ENCODE measurements around the gene FILIP1L.

FILIP1L gene

GRCh38 chr3:99795573-99795972, 318.7 kb downstream of the FILIP1L start:
- DNase-seq (ENCODE audit: low spot score): no peak
- TF ChIP-seq CTCF (IDR thresholded peaks at IDR 0.05; ENCODE audit: borderline replicate concordance, control extremely low read depth, extremely low read depth, insufficient read depth, missing control alignments): no peak
- in situ Hi-C loops (cut with MboI; ENCODE audit: low sequenced_read_pairs, unreplicated experiment): no loop called here

- no peak for TF ChIP-seq CTCF (IDR thresholded peaks at IDR 0.05; ENCODE audit: borderline replicate concordance, control extremely low read depth, extremely low read depth, insufficient read depth, missing control alignments)
- in situ Hi-C loops (cut with MboI; ENCODE audit: low sequenced_read_pairs, unreplicated experiment): no loop called here
- DNase-seq (ENCODE audit: low spot score): no peak
Measured at GRCh38 chr3:99794485-99794884, 319.8 kb downstream of the FILIP1L start.

- DNase-seq (ENCODE audit: low spot score): peak; percentile 33
- TF ChIP-seq CTCF (IDR thresholded peaks at IDR 0.05; ENCODE audit: borderline replicate concordance, control extremely low read depth, extremely low read depth, insufficient read depth, missing control alignments): peak; percentile 30
- in situ Hi-C loops (cut with MboI; ENCODE audit: low sequenced_read_pairs, unreplicated experiment): no loop called here
Measured at GRCh38 chr3:99789011-99789721, 325.1 kb downstream of the FILIP1L start.
